GM10266 (cell line): ENCODE measurements around the gene LDB2.
A peak's percentile ranks its signal among the peaks of the same experiment; 100 is the strongest.

Experiments
- DNase-seq: peaks from one replicate; pipeline ENCODE4 v3.0.0; 2012; ENCODE audit errors: extremely low spot score
- CTCF ChIP-seq: IDR thresholded peaks from 2 replicates; pipeline ENCODE4 v1.5.1; 2012; ENCODE audit warnings: mild to moderate bottlenecking, low read depth; ENCODE audit not compliant: control insufficient read depth, insufficient read depth; ENCODE audit errors: missing control alignments

LDB2 gene

GRCh38 chr4:16508968-16509367 lies 389.5 kb downstream of the LDB2 start:
- no peak for DNase-seq
- peak; percentile 15 for TF ChIP-seq CTCF

DNA sequence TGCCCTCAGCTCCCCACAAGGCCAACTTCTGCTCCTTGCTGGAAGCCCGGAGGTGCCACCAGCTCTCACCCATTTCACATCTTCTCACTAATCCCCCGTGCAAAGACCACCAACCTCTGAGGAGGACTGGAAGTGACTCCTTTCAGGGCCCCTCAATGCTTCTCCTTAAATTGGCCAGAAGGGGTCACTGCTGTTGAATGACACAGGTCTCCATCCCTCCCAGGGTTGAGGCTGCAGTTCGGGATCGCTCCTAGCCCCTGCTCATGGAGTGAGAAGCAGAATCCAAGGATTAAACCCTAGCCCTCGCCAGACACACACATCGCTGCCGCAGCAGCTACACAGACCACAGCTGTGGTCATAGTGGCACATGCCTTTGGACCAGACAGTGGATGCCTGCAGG lies 392.7 kb downstream of the LDB2 start:
- TF ChIP-seq CTCF = no peak
- DNase-seq = no peak

- no peak for TF ChIP-seq CTCF
- DNase-seq = no peak
Measured at GRCh38 chr4:16505267-16505666, 393.2 kb downstream of the LDB2 start.

GRCh38 chr4:16503421-16504100 lies 394.9 kb downstream of the LDB2 start:
- no peak for TF ChIP-seq CTCF
- DNase-seq = no peak

DNA sequence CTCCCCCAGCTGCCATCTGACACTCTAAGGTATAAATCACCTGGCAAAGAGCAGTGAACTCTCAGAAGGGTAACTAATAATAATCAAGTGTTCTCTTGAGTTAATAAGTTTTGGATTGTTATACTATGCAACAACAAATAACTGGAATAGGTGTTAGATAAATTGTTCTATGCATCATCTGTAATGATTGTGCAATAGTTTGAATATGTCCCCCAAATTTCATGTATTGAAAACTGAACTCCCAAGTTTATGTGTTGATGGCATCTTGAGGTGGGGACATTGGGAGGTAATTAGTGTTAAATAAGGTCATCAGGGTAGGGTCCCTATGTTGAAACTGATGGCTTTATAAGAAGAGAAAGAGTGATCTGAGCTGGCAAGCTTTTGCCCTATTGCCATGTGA lies 399.5 kb downstream of the LDB2 start:
- no peak for DNase-seq
- no peak for TF ChIP-seq CTCF

DNA sequence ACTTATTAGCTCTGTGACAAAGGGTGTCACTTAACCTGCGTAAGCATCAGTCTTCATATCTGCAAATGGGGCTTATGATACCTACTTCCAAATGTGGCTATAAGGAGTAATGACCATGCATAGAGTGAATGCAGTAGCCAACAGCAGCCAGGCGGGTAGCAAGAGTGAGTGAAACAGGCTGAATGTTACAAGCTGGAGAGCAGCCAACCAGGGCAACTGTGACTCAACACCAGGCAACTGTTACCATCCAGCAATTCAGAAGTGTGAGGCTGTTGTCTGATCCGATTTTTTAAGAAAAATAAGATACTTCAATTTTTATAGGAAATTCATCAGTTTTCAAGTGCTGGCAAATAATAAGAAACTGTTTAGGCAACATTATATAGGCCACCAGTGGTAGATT lies 401.9 kb downstream of the LDB2 start:
- DNase-seq = no peak
- no peak for TF ChIP-seq CTCF

DNA sequence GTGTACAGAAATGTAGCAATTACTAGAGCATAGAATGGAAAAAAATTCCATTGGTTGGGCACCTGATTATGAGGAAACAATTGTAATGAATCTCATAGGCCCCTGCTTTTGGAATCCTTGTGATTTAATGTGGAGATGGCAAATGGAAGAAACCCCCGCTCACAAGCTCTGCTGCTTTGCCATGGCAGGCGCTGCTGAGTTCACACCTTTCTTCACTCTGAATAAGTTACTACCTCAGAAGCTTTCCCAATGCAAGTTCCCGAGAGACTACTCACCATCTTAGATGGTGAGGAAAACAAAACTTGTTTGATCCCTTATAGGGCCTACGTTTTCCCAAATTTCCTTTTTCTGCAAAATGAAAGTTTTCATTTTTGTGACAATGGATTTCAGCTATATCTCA lies 405.6 kb downstream of the LDB2 start:
- no peak for DNase-seq
- no peak for TF ChIP-seq CTCF
